HG02763 (cell line): ENCODE results near the gene MT4.

Experiments
- ATAC-seq: cut with Tn5 transposase; IDR thresholded peaks from one replicate; pipeline ENCODE4 v1.9.1; 2021; ENCODE audit warnings: mild to moderate bottlenecking, moderate library complexity; ENCODE audit not compliant: unreplicated experiment

Gene MT4

DNA sequence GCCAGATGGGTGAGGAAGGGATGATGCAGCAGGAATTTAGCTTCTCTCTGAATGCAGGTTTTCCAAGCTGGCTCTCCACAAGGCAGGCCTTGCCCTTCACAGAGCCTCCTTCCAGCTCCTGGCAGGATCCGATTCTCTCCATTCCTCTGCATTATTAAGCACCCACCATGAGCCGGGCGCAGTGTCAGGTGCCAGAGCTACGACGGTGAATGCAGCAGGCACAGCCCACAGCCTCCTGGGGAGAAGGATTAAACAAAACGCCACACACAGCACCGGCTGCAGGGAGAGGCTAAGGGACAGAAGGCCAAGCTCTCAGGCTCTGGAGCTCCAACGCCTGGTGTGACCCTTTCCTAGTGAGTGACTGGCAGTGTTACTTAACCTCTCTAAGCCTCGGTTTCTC is 36.5 kb downstream of the MT4 start:
- no peak for ATAC-seq

DNA sequence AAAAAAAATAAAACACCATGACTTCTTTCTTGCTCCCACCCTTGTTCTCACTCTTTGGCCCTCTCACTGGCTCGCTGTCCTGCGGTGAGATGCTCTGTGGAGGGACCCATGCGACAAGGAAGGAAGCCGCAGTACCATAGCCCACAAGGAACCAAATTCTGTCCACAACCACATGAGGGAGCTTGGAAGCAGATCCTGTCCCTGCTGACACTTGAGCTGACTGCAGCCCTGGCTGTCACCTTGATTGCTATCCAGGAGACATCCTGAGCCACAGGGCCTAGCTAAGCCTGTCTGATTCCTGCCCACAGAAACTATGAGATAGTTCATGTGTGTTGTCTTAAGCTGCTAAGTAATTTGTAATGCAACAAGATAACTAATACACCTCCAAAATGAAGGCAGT is 38.7 kb downstream of the MT4 start:
- no peak for ATAC-seq

DNA sequence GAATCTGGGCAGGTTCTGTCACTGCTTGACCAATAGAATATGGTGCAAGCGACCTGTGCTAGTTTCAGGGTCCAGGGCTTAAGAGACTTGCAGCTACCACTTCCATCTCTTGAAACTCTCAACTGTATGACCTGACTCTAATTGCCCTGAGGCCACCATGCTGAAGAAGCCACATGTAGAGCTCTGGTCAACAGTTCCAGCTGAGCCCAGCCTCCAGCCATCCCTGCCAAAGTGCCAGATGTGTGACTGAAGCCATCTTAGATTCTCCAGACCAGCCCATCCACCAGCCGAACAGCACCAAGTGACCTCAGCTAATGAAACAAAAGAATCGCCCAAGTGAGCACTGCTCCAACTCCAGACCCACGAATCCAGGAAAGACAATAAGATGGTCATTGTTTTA is 40.1 kb downstream of the MT4 start:
- no peak for ATAC-seq

DNA sequence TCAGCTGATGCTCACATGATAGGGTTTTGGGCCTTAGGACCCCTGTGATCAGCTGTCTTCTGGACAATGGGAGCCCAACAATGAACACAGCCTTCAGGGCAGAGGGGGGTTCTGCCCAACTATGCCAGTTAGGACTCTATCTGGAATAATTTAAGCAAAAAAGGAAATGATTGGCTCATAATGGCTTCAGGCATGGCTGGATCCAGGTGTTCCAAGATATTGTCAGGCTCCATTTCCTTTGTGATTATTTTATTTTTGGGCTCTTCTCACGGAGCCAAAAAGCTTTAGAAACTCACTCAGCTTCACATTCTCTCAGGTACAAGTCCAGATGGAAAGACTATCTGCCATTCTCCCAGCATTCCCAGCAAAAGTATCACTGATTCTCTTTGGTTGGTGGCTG is 40.6 kb downstream of the MT4 start:
- ATAC-seq, result no peak

DNA sequence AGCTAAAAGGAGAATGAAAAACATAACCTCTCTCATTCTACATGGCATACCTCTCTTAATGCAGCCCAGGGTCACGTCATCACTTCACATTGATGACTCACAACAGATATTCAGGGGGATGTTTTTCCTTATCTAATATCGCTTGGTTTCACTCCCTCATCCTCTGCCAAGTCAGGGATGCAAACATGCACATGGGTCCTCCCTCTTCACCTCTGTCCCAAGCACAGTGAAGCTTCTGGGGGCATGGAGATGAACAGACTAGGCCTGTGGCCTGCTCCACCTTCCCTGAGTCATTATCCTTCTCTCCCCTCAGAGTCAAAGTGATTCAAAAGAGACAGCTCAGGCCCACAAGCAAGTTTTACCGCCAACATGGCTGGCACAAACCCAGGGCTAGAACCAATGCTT is 41.2 kb downstream of the MT4 start:
- no peak for ATAC-seq

DNA sequence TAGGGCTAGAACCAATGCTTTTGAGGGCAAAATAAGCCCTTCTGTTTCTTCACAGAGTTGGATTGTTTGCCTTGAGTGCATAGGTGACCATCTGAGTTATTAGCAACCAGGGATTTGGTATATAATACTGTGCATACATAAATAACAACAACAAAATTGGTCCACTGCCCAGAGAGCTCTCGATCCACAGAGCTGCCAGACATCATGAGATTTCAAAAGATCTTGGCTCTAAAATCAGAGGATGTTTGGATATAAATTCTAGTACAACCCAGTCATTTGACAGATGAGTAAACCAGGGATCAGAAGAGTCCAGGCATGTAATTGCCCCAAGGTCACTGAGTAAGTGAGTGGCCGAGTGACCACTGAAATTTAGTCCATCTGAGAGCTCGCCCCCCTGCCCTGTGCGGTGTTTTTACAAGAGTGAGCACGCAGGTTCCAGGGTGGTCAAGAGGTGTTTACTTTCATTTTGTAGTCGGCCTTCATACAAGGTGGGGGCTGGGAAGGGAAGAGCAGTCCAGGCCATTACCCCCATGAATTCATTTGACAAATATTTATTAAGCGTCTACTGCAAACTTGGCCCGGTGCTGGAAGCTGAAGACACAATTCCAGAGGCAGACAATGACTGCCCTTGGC is 41.7 kb downstream of the MT4 start:
- ATAC-seq, result no peak

DNA sequence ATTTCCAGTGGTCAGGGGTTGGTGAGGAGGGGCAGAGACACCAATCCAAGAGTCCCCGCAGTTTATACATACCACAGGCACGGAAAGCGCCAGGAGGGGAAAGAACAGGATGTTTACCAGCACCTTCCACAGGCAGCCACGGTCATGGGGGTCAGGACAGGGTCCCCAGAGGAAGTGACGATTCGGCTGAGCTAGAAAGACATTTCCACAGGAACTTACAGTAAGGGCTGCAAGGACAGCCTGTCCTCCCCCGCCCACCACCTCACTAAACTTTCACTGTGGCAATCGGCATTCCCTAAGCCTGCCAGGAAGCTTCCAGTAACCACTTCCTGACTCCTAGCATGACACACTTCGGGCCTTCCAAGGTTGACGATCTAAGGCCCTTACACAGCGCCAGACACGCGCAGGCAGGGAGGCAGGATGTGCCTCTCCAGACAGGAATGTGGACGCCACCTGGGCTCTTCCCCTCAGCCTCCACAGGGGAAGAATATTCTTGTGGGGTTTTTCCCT is 42.3 kb downstream of the MT4 start:
- ATAC-seq, result no peak

DNA sequence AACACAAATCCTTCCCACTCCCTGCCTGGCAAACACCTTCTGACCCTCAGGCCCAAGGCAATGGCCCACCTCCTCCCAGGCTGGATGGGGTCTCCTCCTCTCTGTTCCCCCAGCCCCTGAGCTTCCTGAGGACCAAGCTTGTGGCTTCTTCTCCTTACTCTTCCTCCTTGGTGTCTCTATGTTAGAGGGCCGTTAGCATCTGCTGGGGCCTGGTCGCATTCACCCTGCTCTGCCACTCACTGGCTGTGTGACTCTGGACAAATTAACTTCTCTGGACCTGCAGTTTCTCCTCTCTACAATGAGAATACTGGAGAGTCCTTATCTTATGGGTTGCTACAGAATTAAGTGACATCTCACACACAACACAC is 42.8 kb downstream of the MT4 start:
- no peak for ATAC-seq

DNA sequence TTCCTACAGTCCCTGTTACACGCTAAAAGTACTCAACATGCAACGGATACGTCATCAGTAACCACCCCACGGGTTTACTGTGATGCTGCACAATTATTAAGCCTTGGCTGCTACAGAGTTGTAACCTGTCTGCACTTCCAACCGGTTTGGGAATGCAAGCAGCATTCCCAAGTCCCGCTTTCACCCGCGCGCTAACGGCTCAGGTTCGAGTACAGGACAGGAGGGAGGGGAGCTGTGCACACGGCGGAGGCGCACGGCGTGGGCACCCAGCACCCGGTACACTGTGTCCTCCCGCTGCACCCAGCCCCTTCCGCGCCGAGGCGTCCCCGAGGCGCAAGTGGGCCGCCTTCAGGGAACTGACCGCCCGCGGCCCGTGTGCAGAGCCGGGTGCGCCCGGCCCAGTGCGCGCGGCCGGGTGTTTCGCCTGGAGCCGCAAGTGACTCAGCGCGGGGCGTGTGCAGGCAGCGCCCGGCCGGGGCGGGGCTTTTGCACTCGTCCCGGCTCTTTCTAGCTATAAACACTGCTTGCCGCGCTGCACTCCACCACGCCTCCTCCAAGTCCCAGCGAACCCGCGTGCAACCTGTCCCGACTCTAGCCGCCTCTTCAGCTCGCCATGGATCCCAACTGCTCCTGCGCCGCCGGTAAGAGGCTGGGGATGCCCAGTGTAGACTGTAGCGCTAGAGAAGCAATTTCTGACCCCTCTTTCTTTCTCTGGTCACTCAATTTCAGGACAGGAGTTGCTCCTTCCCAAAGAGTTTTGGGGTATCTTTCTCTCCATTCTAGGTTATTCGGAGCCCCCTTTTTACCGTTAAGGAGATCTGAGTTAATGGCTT is 43.4 kb downstream of the MT4 start, which contains the start of gene MT2A:
MT2A (plus strand) TSS at position 542 of the 833 bp plus-strand sequence; CDS start at position 614, 72 bp downstream.
- peak; percentile 87 for ATAC-seq

DNA sequence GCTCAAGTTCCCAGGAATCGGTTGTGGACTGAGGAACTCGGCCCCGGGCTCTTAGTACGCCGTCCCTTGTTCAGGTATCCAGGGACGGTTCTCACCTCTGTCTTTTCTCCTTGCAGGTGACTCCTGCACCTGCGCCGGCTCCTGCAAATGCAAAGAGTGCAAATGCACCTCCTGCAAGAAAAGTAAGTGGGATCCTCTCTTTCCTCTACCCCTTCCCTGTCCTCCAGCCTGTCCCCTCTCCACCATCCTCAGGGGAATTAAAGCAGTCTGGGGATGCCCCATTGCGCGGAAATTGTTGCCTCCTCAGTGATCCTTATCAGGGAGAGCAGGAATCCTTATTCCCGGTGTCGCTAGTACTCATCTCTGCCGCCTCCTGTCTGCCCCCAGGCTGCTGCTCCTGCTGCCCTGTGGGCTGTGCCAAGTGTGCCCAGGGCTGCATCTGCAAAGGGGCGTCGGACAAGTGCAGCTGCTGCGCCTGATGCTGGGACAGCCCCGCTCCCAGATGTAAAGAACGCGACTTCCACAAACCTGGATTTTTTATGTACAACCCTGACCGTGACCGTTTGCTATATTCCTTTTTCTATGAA is 44.1 kb downstream of the MT4 start:
- no peak for ATAC-seq

DNA sequence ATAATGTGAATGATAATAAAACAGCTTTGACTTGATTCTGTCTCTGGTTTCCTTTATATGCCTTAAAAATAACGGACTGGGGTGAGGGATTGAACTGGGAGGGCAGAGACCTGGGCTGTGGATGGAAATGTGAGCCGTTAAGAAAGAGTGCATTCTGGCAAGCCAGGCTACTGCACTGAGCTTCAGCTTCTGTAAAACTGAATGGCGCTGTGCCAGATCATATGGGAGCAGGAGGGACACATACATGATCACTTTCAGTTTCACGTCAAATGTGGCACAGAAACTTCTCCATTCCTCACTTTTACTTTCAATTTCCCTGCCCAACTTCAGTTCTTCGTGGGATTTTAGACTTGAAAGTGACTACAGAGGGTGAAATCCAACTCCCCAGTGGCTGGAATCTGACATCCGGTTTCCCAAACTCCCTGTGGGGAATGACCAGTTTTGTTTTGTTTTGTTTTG is 44.6 kb downstream of the MT4 start:
- ATAC-seq, result no peak

DNA sequence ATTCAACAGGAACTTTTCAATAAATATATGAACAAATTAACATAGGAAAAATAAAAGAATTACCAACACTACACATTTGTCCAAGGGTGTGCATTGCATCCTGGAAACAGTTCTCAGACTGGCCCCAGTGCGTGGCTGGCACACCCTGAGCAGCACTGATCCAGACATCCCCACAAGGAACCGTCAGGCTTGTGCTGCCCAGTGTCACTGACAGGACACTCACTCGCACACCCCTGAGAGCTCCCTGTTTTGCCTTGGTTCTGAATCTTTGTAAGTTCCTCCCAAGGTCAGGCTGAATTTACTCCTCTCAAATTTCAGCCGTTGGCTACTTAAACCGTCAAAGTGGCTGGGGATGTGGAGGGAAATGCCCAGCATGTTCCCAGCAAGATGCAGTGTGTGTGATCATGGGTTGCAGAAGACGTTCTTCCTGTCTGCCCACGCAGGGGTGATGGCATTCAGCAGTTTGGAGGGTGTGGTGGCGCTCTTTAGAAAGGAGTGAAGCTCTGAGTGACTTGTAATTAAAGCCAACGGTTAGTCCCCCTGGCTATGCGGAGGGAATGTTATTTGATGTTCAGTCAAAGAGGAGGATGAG is 45.2 kb downstream of the MT4 start:
- ATAC-seq, result peak; percentile 32

DNA sequence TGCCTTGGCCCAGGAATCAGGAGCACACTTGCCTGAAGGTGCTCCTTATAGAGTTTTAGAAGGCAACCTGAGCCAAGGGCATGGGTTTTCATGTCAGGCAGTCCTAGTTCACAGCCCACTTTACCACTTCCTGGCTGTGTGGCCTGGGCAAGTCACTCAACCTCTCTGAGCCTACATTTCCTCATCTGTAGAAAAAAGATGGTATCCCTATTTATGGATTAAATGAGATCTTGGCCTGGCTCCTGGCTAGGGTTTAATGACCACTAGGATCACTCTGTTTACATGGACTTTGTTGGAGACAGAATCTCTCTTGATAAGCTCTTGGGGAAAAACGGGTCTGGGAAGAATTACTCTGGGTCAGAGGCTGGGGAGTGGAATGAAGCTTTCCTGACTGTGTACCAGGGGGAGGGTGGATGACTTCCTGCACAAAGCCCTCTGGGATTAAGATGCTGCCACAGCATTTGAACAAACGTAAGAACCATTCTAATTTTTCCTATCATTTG is 45.8 kb downstream of the MT4 start:
- ATAC-seq, result no peak

DNA sequence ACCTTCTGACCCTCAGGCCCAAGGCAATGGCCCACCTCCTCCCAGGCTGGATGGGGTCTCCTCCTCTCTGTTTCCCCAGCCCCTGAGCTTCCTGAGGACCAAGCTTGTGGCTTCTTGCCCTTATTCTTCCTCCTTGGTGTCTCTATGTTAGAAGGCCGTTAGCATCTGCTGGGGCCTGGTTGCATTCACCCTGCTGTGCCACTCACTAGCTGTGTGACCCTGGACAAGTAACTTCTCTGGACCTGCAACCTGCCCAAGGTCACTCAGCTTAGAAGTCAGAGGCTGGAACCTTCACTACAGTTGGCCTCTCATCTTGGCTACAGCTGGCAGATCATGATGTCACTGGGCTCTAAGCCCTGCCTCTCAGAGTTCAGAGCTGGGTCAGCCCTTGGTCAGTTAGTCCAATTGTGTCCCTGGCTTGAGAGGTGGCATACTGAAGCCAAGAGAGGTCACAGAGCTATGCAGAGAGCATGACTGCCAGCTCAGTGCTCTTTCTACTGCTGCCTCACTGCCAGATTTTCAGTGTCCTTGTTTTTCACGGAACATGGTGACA is 46.5 kb downstream of the MT4 start:
- ATAC-seq, result no peak

DNA sequence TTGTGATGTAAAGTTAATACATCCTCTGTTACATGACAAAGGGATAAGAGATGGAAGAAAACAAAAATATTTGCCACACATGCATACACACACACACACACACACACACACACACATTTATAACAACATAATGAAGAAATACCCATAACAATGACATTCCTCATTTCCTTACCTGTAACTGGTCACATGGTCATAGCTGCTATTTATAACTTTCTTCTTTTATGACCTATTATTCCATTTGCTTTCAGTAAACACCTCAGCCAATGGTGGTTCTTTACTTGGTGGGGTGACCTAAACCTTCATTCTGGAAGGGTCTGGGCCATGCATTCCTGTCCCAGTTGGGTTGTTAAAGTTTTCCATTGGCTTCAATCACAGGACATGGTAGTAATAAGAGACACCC is 48.8 kb downstream of the MT4 start:
- ATAC-seq, result no peak

DNA sequence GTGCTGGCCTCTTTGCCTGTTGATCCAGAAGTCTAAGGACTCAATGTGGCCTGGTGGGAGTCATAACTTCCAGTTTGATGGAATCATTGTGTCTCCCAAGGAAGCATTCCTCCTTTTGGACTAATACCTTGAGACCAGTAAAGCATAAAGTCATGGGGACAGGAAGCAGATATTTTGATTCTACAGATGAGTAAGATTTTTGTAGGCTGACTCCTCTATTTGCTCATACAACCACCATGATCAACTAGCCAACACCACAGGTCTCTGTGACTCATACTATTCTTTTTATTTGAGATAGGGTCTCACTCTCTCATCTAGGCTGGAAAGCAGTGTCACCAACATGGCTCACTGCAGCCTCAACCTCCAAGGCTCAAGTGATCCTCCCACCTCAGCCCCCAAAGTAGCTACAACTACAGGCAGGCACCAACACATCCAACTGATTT is 49.7 kb downstream of the MT4 start:
- no peak for ATAC-seq

DNA sequence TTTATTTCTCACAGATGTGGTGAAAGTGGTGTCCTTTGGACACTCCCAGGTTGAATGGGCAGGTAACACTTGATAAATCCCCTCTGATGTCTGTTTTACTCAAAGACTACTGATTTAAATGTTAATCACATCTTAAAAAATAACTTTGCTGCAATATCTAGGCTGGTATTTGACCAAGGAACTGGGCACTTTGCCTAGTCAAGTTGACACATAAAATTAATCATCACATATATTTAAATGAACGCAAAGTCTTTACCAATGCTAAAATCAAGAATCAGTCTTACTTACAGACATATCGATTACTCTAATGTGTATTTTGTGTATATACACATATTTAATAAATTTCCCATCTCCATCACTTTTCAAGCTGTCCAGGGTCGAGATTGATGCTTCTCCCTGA is 50.5 kb downstream of the MT4 start:
- no peak for ATAC-seq

DNA sequence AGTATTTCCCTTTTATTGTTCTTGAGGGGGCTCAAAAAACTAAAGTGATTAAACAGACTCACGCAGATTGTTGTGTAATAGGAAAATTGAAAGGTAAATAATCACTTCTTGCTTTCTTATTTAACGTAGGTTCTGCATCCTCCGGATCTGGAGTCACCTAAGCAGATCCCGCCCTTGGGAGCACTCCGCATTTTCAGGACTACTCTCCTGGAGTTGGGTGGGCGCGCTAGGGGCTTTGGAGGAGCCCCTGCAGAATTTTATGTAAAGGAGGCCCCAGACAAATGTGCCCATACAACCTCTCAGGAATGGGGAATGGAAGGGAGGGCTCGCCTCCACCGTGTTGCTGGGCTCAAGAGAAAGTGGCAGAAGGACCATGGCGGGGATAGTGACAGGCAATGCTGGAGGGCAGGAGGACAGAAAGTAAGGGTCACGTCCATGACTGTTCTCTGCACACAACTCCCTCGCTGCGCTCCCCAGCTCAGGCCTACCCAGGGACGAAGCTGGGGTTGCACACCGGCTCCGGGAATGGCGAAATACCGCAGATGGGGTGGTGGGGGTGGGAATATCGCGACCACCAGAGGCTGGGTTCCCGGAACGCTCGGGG is 51.8 kb downstream of the MT4 start:
- no peak for ATAC-seq

DNA sequence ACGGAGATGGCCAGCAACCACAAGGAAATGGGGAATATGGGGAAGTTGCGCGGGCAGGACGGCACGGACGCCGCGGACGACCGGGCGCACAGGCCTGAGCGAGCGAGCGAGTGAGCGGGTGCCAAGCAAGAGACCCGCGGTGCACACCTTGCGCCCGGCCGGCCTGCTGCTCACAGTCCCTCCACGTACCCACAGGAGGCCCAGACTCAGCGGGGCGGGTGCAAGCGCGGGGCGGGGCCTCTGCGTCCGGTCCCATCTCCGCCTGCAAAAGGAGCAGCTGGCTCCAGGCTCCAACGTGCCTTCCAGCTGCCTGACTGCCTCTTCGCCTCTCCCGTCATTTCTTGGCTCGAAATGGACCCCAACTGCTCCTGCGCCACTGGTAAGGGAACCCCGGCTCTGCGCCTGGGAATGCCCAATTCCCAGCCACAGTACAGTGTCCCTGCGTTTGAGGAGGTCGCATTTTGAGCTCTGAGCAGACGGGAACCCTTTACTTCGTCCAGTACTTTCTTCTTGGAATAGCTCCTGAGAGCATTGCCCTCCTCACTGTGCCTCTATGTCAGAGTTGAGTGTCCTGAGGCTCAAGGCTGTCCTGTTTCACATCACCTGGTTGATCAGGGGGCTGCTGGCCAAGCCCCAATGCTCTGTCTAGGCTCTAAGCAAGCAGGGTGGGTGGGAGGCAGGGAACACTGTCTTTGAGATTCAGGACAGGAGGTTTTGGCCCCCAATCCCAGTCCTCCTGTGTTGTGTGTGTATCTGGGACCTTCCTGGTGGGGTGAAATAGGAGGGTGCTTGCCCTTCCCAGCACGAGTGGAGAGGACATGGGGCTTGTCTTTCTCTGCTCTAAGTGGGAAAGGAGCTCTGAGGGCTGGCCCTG is 52.6 kb downstream of the MT4 start:
- no peak for ATAC-seq

DNA sequence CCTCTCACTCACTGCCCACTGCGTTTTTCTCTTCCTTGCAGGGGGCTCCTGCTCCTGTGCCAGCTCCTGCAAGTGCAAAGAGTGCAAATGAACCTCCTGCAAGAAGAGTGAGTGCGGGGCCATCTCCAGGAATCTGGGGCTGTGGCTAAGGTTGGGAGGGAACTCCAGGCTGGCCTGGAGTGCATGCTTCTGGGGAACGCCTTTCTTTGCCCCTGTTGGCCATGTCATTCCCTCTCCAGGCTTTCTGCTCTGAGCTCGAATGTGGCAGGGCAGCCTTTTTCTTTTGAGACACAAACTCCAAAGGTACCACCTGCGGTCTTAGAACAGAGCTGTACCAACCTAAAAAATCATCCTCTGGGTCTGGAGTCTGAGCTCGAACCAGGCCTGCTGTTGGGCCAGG is 53.3 kb downstream of the MT4 start:
- ATAC-seq, result no peak
